Measurements from ENCODE around the gene FAM209B.

Gene FAM209B

DNA sequence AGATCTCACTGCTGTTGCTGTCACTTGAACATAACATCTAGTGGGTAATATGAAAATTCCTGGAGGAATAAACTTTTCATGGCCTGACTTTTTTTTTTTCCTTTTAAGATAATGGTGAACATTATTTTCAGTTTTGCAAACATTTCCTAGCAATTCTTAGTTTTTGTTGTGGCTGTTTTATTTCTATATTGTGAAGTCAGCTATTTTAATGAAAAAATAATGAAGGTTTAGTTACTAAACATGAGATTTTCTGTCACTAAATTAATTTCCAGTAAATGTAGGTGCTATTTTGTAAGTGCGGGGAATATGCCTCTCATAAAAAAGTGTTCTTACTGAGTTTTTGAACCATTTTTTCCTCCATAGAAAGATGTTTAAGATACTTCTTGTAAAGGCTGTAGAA is 31.9 kb upstream of the FAM209B start:
- H4K8ac ChIP-seq (ENCODE audit: low read length): no peak overlapping the region
- H2BK12ac ChIP-seq (ENCODE audit: low read length in 2 of 2): no peak overlapping the region
- no peaks in the 10 kb centered on the region for H3K4me1 ChIP-seq (ENCODE audit: control insufficient read depth, insufficient read depth, low read depth, low read length)
- H3K79me1 ChIP-seq (replicated peaks; ENCODE audit: low read length, poor library complexity, severe bottlenecking): peaks cover 25% of the 10 kb centered on the region
- peaks cover 5% of the 10 kb centered on the region for H3K9me3 ChIP-seq (ENCODE audit: control insufficient read depth, low read length)
- H3K9ac ChIP-seq (ENCODE audit: low read length): no peak overlapping the region
- H3K27me3 ChIP-seq (ENCODE audit: control insufficient read depth in 1 of 2, insufficient read depth in 1 of 2, low read length in 2 of 2): no peaks in the 10 kb centered on the region
- no peak overlapping the region for H3K27ac ChIP-seq (ENCODE audit: low read length, poor library complexity, severe bottlenecking)
- H4K91ac ChIP-seq (ENCODE audit: low read length): no peak overlapping the region
- H2AK5ac ChIP-seq (ENCODE audit: low read length, severe bottlenecking): no peak overlapping the region
- no peak for DNase-seq
- H3K18ac ChIP-seq (ENCODE audit: low read depth in 1 of 2, low read length in 2 of 2): no peak overlapping the region
- H3K36me3 ChIP-seq (ENCODE audit: control insufficient read depth in 1 of 2, insufficient read depth in 2 of 2, low read depth in 1 of 2, low read length in 2 of 2): peaks cover 13 to 50% of the 10 kb centered on the region in 2 experiments
- no peak overlapping the region for H3K4me2 ChIP-seq (ENCODE audit: low read length, poor library complexity, severe bottlenecking)
- H2BK120ac ChIP-seq (ENCODE audit: low read depth, low read length): no peak overlapping the region
- H2BK15ac ChIP-seq (ENCODE audit: low read depth, poor library complexity, severe bottlenecking): no peak overlapping the region
- 100% methylated on average over 1 of the region's 1 CpG for WGBS
- no peak overlapping the region for H3K23ac ChIP-seq (ENCODE audit: low read length in 2 of 2)
- H3K4ac ChIP-seq (ENCODE audit: low read depth in 1 of 2, low read length in 2 of 2): no peak overlapping the region
- no peak overlapping the region for H2AFZ ChIP-seq (ENCODE audit: low read depth, low read length)
- no peak overlapping the region for H3K4me3 ChIP-seq (ENCODE audit: insufficient read depth in 1 of 2, low read depth in 1 of 2, low read length in 2 of 2)
- H2BK5ac ChIP-seq (ENCODE audit: low read depth, low read length, poor library complexity, severe bottlenecking): no peak overlapping the region
- no peak overlapping the region for H3K14ac ChIP-seq (ENCODE audit: low read length in 2 of 2)

DNA sequence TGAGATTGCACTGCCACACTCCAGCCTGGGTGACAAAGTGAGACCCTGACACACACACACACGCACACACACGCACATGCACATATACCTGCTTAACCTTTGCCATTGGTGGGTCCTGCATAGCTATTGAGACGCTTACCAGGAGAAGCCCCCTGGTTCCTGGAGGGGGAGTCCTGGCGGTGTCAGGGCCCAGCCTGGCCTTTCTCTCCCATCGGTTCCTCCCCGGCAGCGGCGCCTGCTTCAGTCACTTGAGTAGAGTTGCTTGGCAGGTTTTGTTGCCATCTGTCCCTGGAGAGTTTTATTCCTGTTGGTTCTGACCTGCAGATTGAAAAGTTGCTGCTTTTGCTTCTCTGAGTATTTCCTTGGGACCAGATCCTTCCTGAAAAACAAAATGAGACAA is 29.1 kb upstream of the FAM209B start:
- H3K4me1 ChIP-seq (ENCODE audit: control insufficient read depth, insufficient read depth, low read depth, low read length): no peaks in the 10 kb centered on the region
- no peak overlapping the region for H3K4me3 ChIP-seq (ENCODE audit: insufficient read depth in 1 of 2, low read depth in 1 of 2, low read length in 2 of 2)
- no peak for DNase-seq
- 92% methylated on average over 8 of the region's 8 CpGs for WGBS
- no peak overlapping the region for H2AK5ac ChIP-seq (ENCODE audit: low read length, severe bottlenecking)
- no peak overlapping the region for H2BK15ac ChIP-seq (ENCODE audit: low read depth, poor library complexity, severe bottlenecking)
- no peak overlapping the region for H3K14ac ChIP-seq (ENCODE audit: low read length in 2 of 2)
- H3K9me3 ChIP-seq (ENCODE audit: control insufficient read depth, low read length): no peaks in the 10 kb centered on the region
- peaks cover 13 to 37% of the 10 kb centered on the region in 2 experiments for H3K36me3 ChIP-seq (ENCODE audit: control insufficient read depth in 1 of 2, insufficient read depth in 2 of 2, low read depth in 1 of 2, low read length in 2 of 2)
- H2BK12ac ChIP-seq (ENCODE audit: low read length in 2 of 2): no peak overlapping the region
- no peaks in the 10 kb centered on the region for H3K27me3 ChIP-seq (ENCODE audit: control insufficient read depth in 1 of 2, insufficient read depth in 1 of 2, low read length in 2 of 2)
- no peak overlapping the region for H2BK5ac ChIP-seq (ENCODE audit: low read depth, low read length, poor library complexity, severe bottlenecking)
- H3K79me1 ChIP-seq (replicated peaks; ENCODE audit: low read length, poor library complexity, severe bottlenecking): peaks cover 30% of the 10 kb centered on the region
- H2AFZ ChIP-seq (ENCODE audit: low read depth, low read length): no peak overlapping the region
- H4K91ac ChIP-seq (ENCODE audit: low read length): no peak overlapping the region
- H3K18ac ChIP-seq (ENCODE audit: low read depth in 1 of 2, low read length in 2 of 2): no peak overlapping the region
- no peak overlapping the region for H2BK120ac ChIP-seq (ENCODE audit: low read depth, low read length)
- H3K9ac ChIP-seq (ENCODE audit: low read length): no peak overlapping the region
- no peak overlapping the region for H3K4me2 ChIP-seq (ENCODE audit: low read length, poor library complexity, severe bottlenecking)
- H3K27ac ChIP-seq (ENCODE audit: low read length, poor library complexity, severe bottlenecking): no peak overlapping the region
- no peak overlapping the region for H3K4ac ChIP-seq (ENCODE audit: low read depth in 1 of 2, low read length in 2 of 2)
- no peak overlapping the region for H3K23ac ChIP-seq (ENCODE audit: low read length in 2 of 2)
- no peak overlapping the region for H4K8ac ChIP-seq (ENCODE audit: low read length)

DNA sequence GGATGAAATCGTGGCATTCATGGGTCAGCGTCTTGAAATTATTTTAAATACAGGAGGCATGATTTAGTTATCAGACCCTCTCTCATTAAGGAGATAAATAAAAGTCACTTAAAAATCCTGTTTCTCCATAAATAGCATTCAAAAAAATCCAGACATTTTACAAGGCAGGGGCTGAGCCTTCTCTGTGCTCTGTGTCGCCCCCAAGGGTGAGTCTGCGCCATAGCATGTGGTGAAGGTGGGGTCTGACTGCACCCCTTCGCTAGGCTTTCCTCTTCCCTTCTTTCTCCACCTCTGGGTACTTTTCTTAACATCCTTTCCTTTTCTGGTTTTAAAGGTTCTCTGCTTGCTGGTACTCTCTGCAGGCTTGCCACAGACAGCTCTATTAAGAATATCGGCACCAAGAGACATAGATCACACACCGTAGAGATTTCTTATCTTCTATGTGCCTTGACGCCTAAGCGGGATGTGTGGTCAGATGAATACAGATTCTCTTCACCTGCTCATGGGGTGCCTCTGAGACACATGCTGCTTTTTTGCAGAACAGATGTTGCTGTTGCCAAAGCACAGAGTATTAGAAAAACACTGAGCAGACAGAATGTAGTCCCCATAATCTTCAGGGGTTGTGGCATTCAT is 28.6 kb upstream of the FAM209B start:
- H2AK5ac ChIP-seq (ENCODE audit: low read length, severe bottlenecking): no peak overlapping the region
- no peak overlapping the region for H3K4me2 ChIP-seq (ENCODE audit: low read length, poor library complexity, severe bottlenecking)
- H3K36me3 ChIP-seq (ENCODE audit: control insufficient read depth in 1 of 2, insufficient read depth in 2 of 2, low read depth in 1 of 2, low read length in 2 of 2): peaks cover 13 to 37% of the 10 kb centered on the region in 2 experiments
- H2BK12ac ChIP-seq (ENCODE audit: low read length in 2 of 2): no peak overlapping the region
- H3K4ac ChIP-seq (ENCODE audit: low read depth in 1 of 2, low read length in 2 of 2): no peak overlapping the region
- no peaks in the 10 kb centered on the region for H3K27me3 ChIP-seq (ENCODE audit: control insufficient read depth in 1 of 2, insufficient read depth in 1 of 2, low read length in 2 of 2)
- no peak overlapping the region for H2BK120ac ChIP-seq (ENCODE audit: low read depth, low read length)
- H3K27ac ChIP-seq (ENCODE audit: low read length, poor library complexity, severe bottlenecking): no peak overlapping the region
- peaks cover 30% of the 10 kb centered on the region for H3K79me1 ChIP-seq (replicated peaks; ENCODE audit: low read length, poor library complexity, severe bottlenecking)
- 80% methylated on average over 9 of the region's 9 CpGs for WGBS
- DNase-seq: peak; percentile 6
- H2BK15ac ChIP-seq (ENCODE audit: low read depth, poor library complexity, severe bottlenecking): no peak overlapping the region
- no peak overlapping the region for H2AFZ ChIP-seq (ENCODE audit: low read depth, low read length)
- H3K4me1 ChIP-seq (ENCODE audit: control insufficient read depth, insufficient read depth, low read depth, low read length): no peaks in the 10 kb centered on the region
- no peak overlapping the region for H4K8ac ChIP-seq (ENCODE audit: low read length)
- H3K14ac ChIP-seq (ENCODE audit: low read length in 2 of 2): no peak overlapping the region
- no peaks in the 10 kb centered on the region for H3K9me3 ChIP-seq (ENCODE audit: control insufficient read depth, low read length)
- no peak overlapping the region for H3K23ac ChIP-seq (ENCODE audit: low read length in 2 of 2)
- no peak overlapping the region for H2BK5ac ChIP-seq (ENCODE audit: low read depth, low read length, poor library complexity, severe bottlenecking)
- no peak overlapping the region for H3K9ac ChIP-seq (ENCODE audit: low read length)
- no peak overlapping the region for H3K4me3 ChIP-seq (ENCODE audit: insufficient read depth in 1 of 2, low read depth in 1 of 2, low read length in 2 of 2)
- no peak overlapping the region for H4K91ac ChIP-seq (ENCODE audit: low read length)
- H3K18ac ChIP-seq (ENCODE audit: low read depth in 1 of 2, low read length in 2 of 2): no peak overlapping the region

DNA sequence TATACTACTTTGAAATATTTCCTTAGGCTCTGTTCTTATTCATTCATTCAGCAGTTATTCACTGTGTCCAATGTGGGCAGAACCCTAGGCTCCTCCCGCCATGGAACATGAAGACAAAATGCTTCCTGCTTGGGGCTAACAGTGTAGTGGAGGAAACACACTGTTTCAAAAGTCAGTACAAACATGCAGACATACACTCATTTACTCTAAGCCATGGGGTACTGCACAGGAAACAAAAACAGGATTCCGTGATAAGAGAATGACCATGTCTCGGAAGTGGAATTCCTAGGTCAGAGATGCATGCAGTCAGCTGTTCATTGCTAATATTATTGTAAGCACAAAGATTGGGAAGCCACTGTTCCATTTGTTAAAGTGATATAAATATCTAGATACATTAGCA is 26.9 kb upstream of the FAM209B start:
- Histone ChIP-seq H2BK5ac (ENCODE audit: low read depth, low read length, poor library complexity, severe bottlenecking) (no peak overlapping the region), H2AFZ (ENCODE audit: low read depth, low read length) (no peak overlapping the region), H4K91ac (ENCODE audit: low read length) (no peak overlapping the region), H3K9me3 (ENCODE audit: control insufficient read depth, low read length) (no peaks in the 10 kb centered on the region), H3K18ac (ENCODE audit: low read depth in 1 of 2, low read length in 2 of 2) (no peak overlapping the region), H2BK15ac (ENCODE audit: low read depth, poor library complexity, severe bottlenecking) (no peak overlapping the region), H3K4me3 (ENCODE audit: insufficient read depth in 1 of 2, low read depth in 1 of 2, low read length in 2 of 2) (no peak overlapping the region), H3K4me1 (ENCODE audit: control insufficient read depth, insufficient read depth, low read depth, low read length) (peaks cover 1% of the 10 kb centered on the region), H3K14ac (ENCODE audit: low read length in 2 of 2) (no peak overlapping the region), H3K27ac (ENCODE audit: low read length, poor library complexity, severe bottlenecking) (no peak overlapping the region), H3K23ac (ENCODE audit: low read length in 2 of 2) (no peak overlapping the region), H2AK5ac (ENCODE audit: low read length, severe bottlenecking) (no peak overlapping the region), H3K36me3 (ENCODE audit: control insufficient read depth in 1 of 2, insufficient read depth in 2 of 2, low read depth in 1 of 2, low read length in 2 of 2) (peaks cover 13 to 33% of the 10 kb centered on the region in 2 experiments), H3K9ac (ENCODE audit: low read length) (no peak overlapping the region), H4K8ac (ENCODE audit: low read length) (no peak overlapping the region), H3K27me3 (ENCODE audit: control insufficient read depth in 1 of 2, insufficient read depth in 1 of 2, low read length in 2 of 2) (no peaks in the 10 kb centered on the region), H2BK120ac (ENCODE audit: low read depth, low read length) (no peak overlapping the region), H3K4me2 (ENCODE audit: low read length, poor library complexity, severe bottlenecking) (no peak overlapping the region), H2BK12ac (ENCODE audit: low read length in 2 of 2) (no peak overlapping the region), H3K4ac (ENCODE audit: low read depth in 1 of 2, low read length in 2 of 2) (no peak overlapping the region), H3K79me1 (replicated peaks; ENCODE audit: low read length, poor library complexity, severe bottlenecking) (peaks cover 29% of the 10 kb centered on the region)
- WGBS: 56% methylated on average over 3 of the region's 3 CpGs
- peak; percentile 18 for DNase-seq
